Mesenchymal stem cell (in vitro differentiated cells and primary cell): ENCODE measurements around the gene STOML1.
"Not testable (repeated sequence)": the region's sequence is repeated elsewhere in the genome, so short reads cannot be mapped to it uniquely, and the experiment has no call there.

Source experiments
- DNase-seq: peaks from one replicate; pipeline ENCODE4 v3.0.0-alpha.2; 2013
- H2AFZ ChIP-seq: one replicate; pipeline ENCODE4 v1.6.1; 2013; ENCODE audit warnings: low read depth, mild to moderate bottlenecking, control low read depth, inconsistent platforms, low read length, moderate library complexity
- H2AK5ac ChIP-seq: 2 replicates; pipeline ENCODE4 v1.6.1; 2013; ENCODE audit warnings: low read length, moderate library complexity, mild to moderate bottlenecking, inconsistent platforms; ENCODE audit not compliant: severe bottlenecking
- H2BK120ac ChIP-seq: one replicate; pipeline ENCODE4 v1.6.1; 2013; ENCODE audit warnings: low read depth, mild to moderate bottlenecking, inconsistent platforms, low read length, moderate library complexity
- H2BK12ac ChIP-seq, 2 experiments: one replicate each; pipeline ENCODE4 v1.6.1; 2013; ENCODE audit warnings: inconsistent platforms in 2 of 2, low read length in 2 of 2, mild to moderate bottlenecking in 2 of 2, moderate library complexity in 2 of 2, control low read depth in 1 of 2
- H2BK15ac ChIP-seq: one replicate; pipeline ENCODE4 v1.6.1; 2013; ENCODE audit warnings: mild to moderate bottlenecking, low read depth, inconsistent platforms; ENCODE audit not compliant: poor library complexity, severe bottlenecking
- H2BK5ac ChIP-seq: 2 replicates; pipeline ENCODE4 v1.6.1; 2013; ENCODE audit warnings: low read depth, mild to moderate bottlenecking, low read length, control low read depth, inconsistent platforms; ENCODE audit not compliant: poor library complexity, severe bottlenecking
- H3K14ac ChIP-seq, 2 experiments: one replicate each; pipeline ENCODE4 v1.6.1; 2013; ENCODE audit warnings: inconsistent platforms in 2 of 2, low read length in 2 of 2, control low read depth in 1 of 2, mild to moderate bottlenecking in 1 of 2, moderate library complexity in 1 of 2
- H3K18ac ChIP-seq, 2 experiments: one replicate each; pipeline ENCODE4 v1.6.1; 2013; ENCODE audit warnings: inconsistent platforms in 2 of 2, low read length in 2 of 2, control low read depth in 1 of 2, low read depth in 1 of 2, mild to moderate bottlenecking in 1 of 2
- H3K23ac ChIP-seq, 2 experiments: one replicate each; pipeline ENCODE4 v1.6.1; 2013; ENCODE audit warnings: inconsistent platforms in 2 of 2, low read length in 2 of 2, mild to moderate bottlenecking in 2 of 2, moderate library complexity in 2 of 2, control low read depth in 1 of 2
- H3K27ac ChIP-seq: 2 replicates; pipeline ENCODE4 v1.5.1; 2013; ENCODE audit warnings: mild to moderate bottlenecking, moderate library complexity, low read length, control low read depth, inconsistent platforms; ENCODE audit not compliant: poor library complexity, severe bottlenecking
- H3K27me3 ChIP-seq, 2 experiments: 2 replicates each; pipeline versions ENCODE4 v1.6.1 to v1.7.0; 2013; ENCODE audit warnings: low read length in 2 of 2, mild to moderate bottlenecking in 2 of 2, moderate library complexity in 2 of 2, control low read depth in 1 of 2, inconsistent platforms in 1 of 2; ENCODE audit not compliant: control insufficient read depth in 1 of 2, insufficient read depth in 1 of 2
- H3K36me3 ChIP-seq, 2 experiments: 2 replicates each; pipeline versions ENCODE4 v1.6.1 to v1.7.0; 2013; ENCODE audit warnings: low read length in 2 of 2, control low read depth in 1 of 2, inconsistent platforms in 1 of 2, low read depth in 1 of 2, mild to moderate bottlenecking in 1 of 2; ENCODE audit not compliant: insufficient read depth in 2 of 2, control insufficient read depth in 1 of 2
- H3K4ac ChIP-seq, 2 experiments: one replicate each; pipeline ENCODE4 v1.6.1; 2013; ENCODE audit warnings: inconsistent platforms in 2 of 2, low read length in 2 of 2, mild to moderate bottlenecking in 2 of 2, moderate library complexity in 2 of 2, control low read depth in 1 of 2, low read depth in 1 of 2
- H3K4me1 ChIP-seq: 2 replicates; pipeline ENCODE4 v1.6.1; 2013; ENCODE audit warnings: low read depth, low read length, control low read depth; ENCODE audit not compliant: control insufficient read depth, insufficient read depth
- H3K4me2 ChIP-seq: 2 replicates; pipeline ENCODE4 v1.6.1; 2013; ENCODE audit warnings: low read length, mild to moderate bottlenecking, inconsistent platforms; ENCODE audit not compliant: poor library complexity, severe bottlenecking
- H3K4me3 ChIP-seq, 2 experiments: 2 replicates each; pipeline versions ENCODE4 v1.5.1 to v1.7.0; 2013; ENCODE audit warnings: low read length in 2 of 2, mild to moderate bottlenecking in 2 of 2, control low read depth in 1 of 2, low read depth in 1 of 2; ENCODE audit not compliant: insufficient read depth in 1 of 2
- H3K79me1 ChIP-seq: replicated peaks from 2 replicates; pipeline ENCODE4 v1.6.1; 2013; ENCODE audit warnings: mild to moderate bottlenecking, control low read depth, low read length, inconsistent platforms; ENCODE audit not compliant: poor library complexity, severe bottlenecking
- H3K9ac ChIP-seq: 2 replicates; pipeline ENCODE4 v1.7.0; 2013; ENCODE audit warnings: mild to moderate bottlenecking, low read length, moderate library complexity
- H3K9me3 ChIP-seq: 2 replicates; pipeline ENCODE4 v1.7.0; 2013; ENCODE audit warnings: mild to moderate bottlenecking, low read length; ENCODE audit not compliant: control insufficient read depth
- H4K8ac ChIP-seq: one replicate; pipeline ENCODE4 v1.6.1; 2013; ENCODE audit warnings: inconsistent platforms, mild to moderate bottlenecking, low read length, moderate library complexity
- H4K91ac ChIP-seq: one replicate; pipeline ENCODE4 v1.6.1; 2013; ENCODE audit warnings: mild to moderate bottlenecking, low read length, inconsistent platforms
- WGBS: methylation state at CpG from one replicate; pipeline ENCODE4 v1.1.7; 2013; ENCODE audit warnings: mixed read lengths; 5-methylcytosine and 5-hydroxymethylcytosine counted together

The STOML1 gene

GRCh38 chr15:73975440-73976125 is 16.5 kb downstream of the STOML1 start:
- peak overlapping the region in 1 of 2 experiments; percentile 54 for H2BK12ac ChIP-seq
- H2AFZ ChIP-seq, H3K9me3 ChIP-seq, H2AK5ac ChIP-seq, H2BK15ac ChIP-seq, H3K23ac ChIP-seq, H4K8ac ChIP-seq, H3K14ac ChIP-seq, H3K4me3 ChIP-seq, H3K79me1 ChIP-seq, H2BK5ac ChIP-seq, H3K4me2 ChIP-seq, H3K18ac ChIP-seq, DNase-seq, H3K27me3 ChIP-seq, H2BK120ac ChIP-seq, H4K91ac ChIP-seq, H3K4me1 ChIP-seq, H3K36me3 ChIP-seq, H3K9ac ChIP-seq, H3K4ac ChIP-seq, H3K27ac ChIP-seq: not testable (repeated sequence)
- 80% methylated on average over 18 of the region's 18 CpGs for WGBS

DNA sequence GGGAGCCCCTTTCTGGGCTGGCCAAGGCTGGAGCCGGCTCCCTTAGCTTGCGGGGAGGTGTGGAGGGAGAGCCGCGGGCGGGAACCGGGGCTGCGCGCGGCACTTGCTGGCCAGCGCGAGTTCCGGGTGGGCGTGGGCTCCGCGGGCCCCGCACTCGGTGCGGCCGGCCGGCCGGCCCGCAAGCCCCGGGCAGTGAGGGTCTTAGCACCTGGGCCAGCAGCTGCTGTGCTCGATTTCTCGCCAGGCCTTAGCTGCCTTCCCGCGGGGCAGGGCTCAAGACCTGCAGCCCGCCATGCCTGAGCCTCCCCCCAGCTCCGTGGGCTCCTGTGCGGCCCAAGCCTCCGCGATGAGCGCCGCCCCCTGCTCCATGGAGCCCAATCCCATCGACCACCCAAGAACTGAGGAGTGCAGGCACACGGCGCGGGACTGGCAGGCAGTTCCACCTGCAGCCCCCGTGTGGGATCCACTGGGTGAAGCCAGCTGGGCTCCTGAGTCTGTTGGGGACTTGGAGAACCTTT is 18.4 kb downstream of the STOML1 start:
- DNase-seq, H3K14ac ChIP-seq, H3K27me3 ChIP-seq, H2AK5ac ChIP-seq, H2BK5ac ChIP-seq, H3K27ac ChIP-seq, H3K23ac ChIP-seq, H3K4me2 ChIP-seq, H3K9ac ChIP-seq, H4K8ac ChIP-seq, H3K79me1 ChIP-seq, H2BK120ac ChIP-seq, H3K4me3 ChIP-seq, H2BK15ac ChIP-seq, H3K9me3 ChIP-seq, H3K36me3 ChIP-seq, H3K18ac ChIP-seq, H2AFZ ChIP-seq, H3K4ac ChIP-seq, H3K4me1 ChIP-seq: not testable (repeated sequence)
- 94% methylated on average over 39 of the region's 39 CpGs for WGBS
- Histone ChIP-seq H2BK12ac (peak overlapping the region; percentile 28 to 85), H4K91ac (peak overlapping the region; percentile 72)

DNA sequence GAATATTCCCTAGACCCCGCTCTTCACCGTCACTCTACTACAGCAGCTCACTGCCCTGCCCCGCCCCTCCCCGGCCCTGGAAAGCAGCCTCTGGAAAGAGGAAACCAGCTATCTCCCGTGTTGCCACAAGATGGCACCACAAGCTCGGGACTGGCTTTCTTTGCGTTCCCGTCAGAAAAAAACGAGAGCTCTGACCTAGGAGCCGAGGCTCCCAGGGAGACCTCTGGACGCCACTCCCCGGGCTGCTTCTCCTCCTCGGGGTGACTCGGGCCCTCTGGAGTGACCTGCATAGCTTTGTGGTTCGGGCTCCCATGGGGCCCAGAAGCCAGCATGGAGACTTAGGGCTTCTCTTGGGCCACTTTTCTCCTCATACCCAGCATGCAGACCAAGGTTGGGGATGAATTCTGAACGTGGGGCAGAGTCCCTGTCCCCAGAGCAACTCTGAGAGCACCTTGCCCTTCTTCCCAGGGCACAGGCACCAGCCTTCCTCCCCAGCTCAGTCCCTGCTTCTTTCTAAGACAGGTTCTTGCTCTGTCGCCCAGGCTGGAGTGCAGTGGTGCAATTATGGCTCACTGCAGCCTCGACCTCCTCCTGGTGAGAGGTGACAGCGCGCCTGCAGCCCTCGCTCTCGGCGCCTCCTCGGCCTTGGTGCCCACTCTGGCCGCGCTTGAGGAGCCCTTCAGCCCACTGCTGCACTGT is 19.0 kb downstream of the STOML1 start:
- H2BK12ac ChIP-seq, result peak overlapping the region; percentile 28 to 87
- H3K4ac ChIP-seq, result peak overlapping the region; percentile 13 to 82
- H4K91ac ChIP-seq, result peak overlapping the region; percentile 72
- H2AFZ ChIP-seq, result peak overlapping the region; percentile 54
- peaks cover 7% of the 10 kb centered on the region for H3K4me1 ChIP-seq
- H2AK5ac ChIP-seq, result peak overlapping the region; percentile 49
- no peaks in the 10 kb centered on the region for H3K27me3 ChIP-seq
- peak overlapping the region in 1 of 2 experiments; percentile 68 for H3K14ac ChIP-seq
- peaks cover 2% of the 10 kb centered on the region for H3K79me1 ChIP-seq
- H3K9ac ChIP-seq, result peak overlapping the region; percentile 64
- WGBS, result 38% methylated on average over 26 of the region's 26 CpGs
- peak overlapping the region; percentile 61 for H3K4me2 ChIP-seq
- H3K9me3 ChIP-seq, result no peaks in the 10 kb centered on the region
- no peak overlapping the region for H2BK120ac ChIP-seq
- no peak overlapping the region for H2BK15ac ChIP-seq
- H2BK5ac ChIP-seq, result no peak overlapping the region
- H3K27ac ChIP-seq, result no peak overlapping the region
- peak; percentile 86 for DNase-seq
- H3K23ac ChIP-seq, result peak overlapping the region in 1 of 2 experiments; percentile 34
- peak overlapping the region in 1 of 2 experiments; percentile 60 for H3K4me3 ChIP-seq
- H4K8ac ChIP-seq, result peak overlapping the region; percentile 94
- H3K36me3 ChIP-seq, result no peaks in the 10 kb centered on the region
- peak overlapping the region in 1 of 2 experiments; percentile 79 for H3K18ac ChIP-seq

GRCh38 chr15:73969151-73969759 is 22.8 kb downstream of the STOML1 start:
- no peak for DNase-seq
- H3K4me3 ChIP-seq, result no peak overlapping the region
- peaks cover 14% of the 10 kb centered on the region for H3K4me1 ChIP-seq
- H3K4ac ChIP-seq, result no peak overlapping the region
- no peak overlapping the region for H3K14ac ChIP-seq
- WGBS, result 80% methylated on average over 6 of the region's 6 CpGs
- no peaks in the 10 kb centered on the region for H3K9me3 ChIP-seq
- H3K27ac ChIP-seq, result no peak overlapping the region
- no peak overlapping the region for H2BK120ac ChIP-seq
- H2AK5ac ChIP-seq, result no peak overlapping the region
- H3K18ac ChIP-seq, result no peak overlapping the region
- H2BK12ac ChIP-seq, result peak overlapping the region in 1 of 2 experiments; percentile 66
- H3K27me3 ChIP-seq, result no peaks in the 10 kb centered on the region
- H3K79me1 ChIP-seq, result peaks cover 2% of the 10 kb centered on the region
- no peaks in the 10 kb centered on the region for H3K36me3 ChIP-seq
- H2BK15ac ChIP-seq, result no peak overlapping the region
- H3K23ac ChIP-seq, result no peak overlapping the region
- peak overlapping the region; percentile 35 for H4K8ac ChIP-seq
- H4K91ac ChIP-seq, result no peak overlapping the region
- H3K9ac ChIP-seq, result no peak overlapping the region
- no peak overlapping the region for H2BK5ac ChIP-seq
- no peak overlapping the region for H3K4me2 ChIP-seq
- no peak overlapping the region for H2AFZ ChIP-seq
